Pancreas (tissue), 10 donors: ENCODE data around the gene COL13A1. TPM values are rescaled to one million over a fixed set of nuclear protein-coding genes. Genes with fewer than 3 reads are reported as not detected.

Experiments
- ATAC-seq, 4 donors: fragments of 200-7000 bp; cut with Tn5 transposase; one replicate each; pipeline versions ENCODE4 v1.8.0 to v1.9.1; 2020; ENCODE audit warnings: mild to moderate bottlenecking in 4 of 4, moderate library complexity in 4 of 4
- DNase-seq, 6 donors: peaks; one replicate each; pipeline ENCODE4 v3.0.0-alpha.2; 2020
- FAIRE-seq: peaks from 2 replicates; lab custom pipeline; 2012; peaks lifted over from hg19 to GRCh38; lab: Jason Lieb, UNC
- H3K27ac ChIP-seq, 4 donors: fragments of 200-600 bp; sonication (generic); 1 replicate in 3 of 4; 2 replicates in 1 of 4; pipeline versions ENCODE4 v1.5.0 to v1.8.0; 2020
- H3K27me3 ChIP-seq, 4 donors: fragments of 200-600 bp; one replicate each; pipeline ENCODE4 v1.8.0; 2021
- H3K36me3 ChIP-seq, 3 donors: fragments of 200-600 bp; sonication (generic) in 1 of 3; one replicate each; pipeline versions ENCODE4 v1.5.0 to v1.8.0; 2020 to 2021
- H3K4me1 ChIP-seq, 3 donors: fragments of 200-600 bp; one replicate each; pipeline ENCODE4 v1.8.0; 2021
- H3K4me3 ChIP-seq, 4 donors: fragments of 200-600 bp; sonication (generic) in 2 of 4; one replicate each; pipeline versions ENCODE4 v1.5.0 to v1.8.0; 2020 to 2021
- H3K9me3 ChIP-seq, 4 donors: fragments of 200-600 bp; one replicate each; pipeline ENCODE4 v1.8.0; 2021
- WGBS, 2 donors: extraction: QIAGEN DNeasy Blood & Tissue Kit; methylation state at CpG; one replicate each; pipeline ENCODE4 v1.1.7; 2013; 5-methylcytosine and 5-hydroxymethylcytosine counted together
- intact Hi-C, 3 donors: fragments of 100-400 bp; cut with DNase I; formaldehyde crosslinking; loops; one replicate each; pipeline versions ENCODE4 v1.11.1 to v1.14.2; 2022
- polyA plus RNA-seq, 2 donors: library from polyadenylated mRNA; stranded (reverse); fragments of 200-250 nt; gene quantifications; one replicate each; pipeline ENCODE4 v1.2.3, GENCODE V29; 2013
- total RNA-seq, 6 donors: library from RNA; stranded (reverse); fragmentation: NEBNext Ultra II Directional in 4 of 6; extraction: Animal tissue kit (Norgen Biotek cat#: 25700) in 4 of 6; gene quantifications; one replicate each; pipeline versions ENCODE4 v1.2.1 to v1.2.4, GENCODE V29; 2021 to 2023
- TF ChIP-seq, protein P1 (sequence below), 4 donors: fragments of 200-600 bp; sonication (generic) in 3 of 4; IDR thresholded peaks; one replicate each; pipeline versions ENCODE4 v1.5.0 to v1.8.0; 2021; ENCODE audit warnings: antibody characterized with exemption in 4 of 4
- donor health status: healthy with polysubstance abuse.
- donor health status: DM: no; HTN: no; CAD: no; lungs with moderate emphysema.
- donor health status: DM: no; HTN: no; CAD: no.
- donor health status: control.
- donor health status: control.
- donor health status: Bipolar disorder and iron deficiency.
- donor health status: DM: yes; HTN: yes; CAD: no.
- donor health status: DM: no; HTN: no; CAD: no.
- donor health status: DM: no; HTN: no; CAD: no.
- donor health status: DM: yes; HTN: yes; CAD: no.

Gene COL13A1
- total and polyA plus RNA-seq, 8 donors: 0.35 to 11.7 (median 0.92) TPM

DNA sequence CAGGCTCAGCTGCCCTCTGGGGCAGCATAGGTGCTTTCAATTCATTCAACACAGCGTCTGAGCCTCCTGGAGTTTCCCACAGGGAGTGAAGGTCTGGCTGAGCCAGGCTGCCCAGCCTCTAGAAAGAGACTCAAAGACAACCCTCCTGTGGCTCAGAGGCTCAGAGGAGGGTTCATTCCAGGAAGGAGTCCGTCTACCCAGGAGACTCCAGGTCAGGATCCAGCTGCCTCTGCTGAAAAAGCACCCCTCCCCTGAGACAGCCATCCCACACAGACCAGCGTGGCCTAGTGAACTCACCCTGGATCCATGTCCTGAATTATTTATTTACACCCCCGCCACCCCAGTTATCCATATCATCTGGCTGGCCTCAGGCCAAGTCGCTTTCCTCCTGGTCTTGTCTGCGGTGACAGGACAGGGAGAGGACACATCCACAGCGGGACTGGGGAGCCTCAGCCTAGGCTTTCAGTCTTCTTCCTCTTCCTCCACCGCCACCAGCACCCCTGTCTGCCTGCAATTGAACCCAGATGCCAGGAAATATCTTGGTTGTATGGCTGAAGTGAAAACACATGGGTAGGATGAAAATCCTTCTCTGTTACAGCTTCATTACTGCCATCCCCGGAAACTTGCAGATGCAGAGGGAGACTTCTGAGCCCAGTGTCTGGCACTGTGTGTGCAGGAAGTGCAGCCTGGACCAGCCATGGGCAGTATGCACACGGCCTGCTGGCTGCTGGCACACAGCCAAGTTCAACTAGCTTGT lies 44.0 kb upstream of the COL13A1 start:
- Histone ChIP-seq H3K4me1 (no peaks in the 10 kb centered on the region), H3K27me3 (no peaks in the 10 kb centered on the region), H3K4me3 (no peak overlapping the region), H3K9me3 (no peaks in the 10 kb centered on the region), H3K36me3 (no peaks in the 10 kb centered on the region), H3K27ac (no peak overlapping the region)
- DNase-seq: peak in 2 of 6 donors; percentile 23 to 53
- intact Hi-C loops: no loop called here
- peak in 3 of 4 donors; percentile 60 to 69 (median 62) for ATAC-seq
- TF ChIP-seq, protein P1, sequence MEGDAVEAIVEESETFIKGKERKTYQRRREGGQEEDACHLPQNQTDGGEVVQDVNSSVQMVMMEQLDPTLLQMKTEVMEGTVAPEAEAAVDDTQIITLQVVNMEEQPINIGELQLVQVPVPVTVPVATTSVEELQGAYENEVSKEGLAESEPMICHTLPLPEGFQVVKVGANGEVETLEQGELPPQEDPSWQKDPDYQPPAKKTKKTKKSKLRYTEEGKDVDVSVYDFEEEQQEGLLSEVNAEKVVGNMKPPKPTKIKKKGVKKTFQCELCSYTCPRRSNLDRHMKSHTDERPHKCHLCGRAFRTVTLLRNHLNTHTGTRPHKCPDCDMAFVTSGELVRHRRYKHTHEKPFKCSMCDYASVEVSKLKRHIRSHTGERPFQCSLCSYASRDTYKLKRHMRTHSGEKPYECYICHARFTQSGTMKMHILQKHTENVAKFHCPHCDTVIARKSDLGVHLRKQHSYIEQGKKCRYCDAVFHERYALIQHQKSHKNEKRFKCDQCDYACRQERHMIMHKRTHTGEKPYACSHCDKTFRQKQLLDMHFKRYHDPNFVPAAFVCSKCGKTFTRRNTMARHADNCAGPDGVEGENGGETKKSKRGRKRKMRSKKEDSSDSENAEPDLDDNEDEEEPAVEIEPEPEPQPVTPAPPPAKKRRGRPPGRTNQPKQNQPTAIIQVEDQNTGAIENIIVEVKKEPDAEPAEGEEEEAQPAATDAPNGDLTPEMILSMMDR (IDR thresholded peaks at IDR 0.05): no peak
- FAIRE-seq: no peak
- WGBS, 2 donors: 60 to 65% methylated on average over 10 of the region's 10 CpGs

DNA sequence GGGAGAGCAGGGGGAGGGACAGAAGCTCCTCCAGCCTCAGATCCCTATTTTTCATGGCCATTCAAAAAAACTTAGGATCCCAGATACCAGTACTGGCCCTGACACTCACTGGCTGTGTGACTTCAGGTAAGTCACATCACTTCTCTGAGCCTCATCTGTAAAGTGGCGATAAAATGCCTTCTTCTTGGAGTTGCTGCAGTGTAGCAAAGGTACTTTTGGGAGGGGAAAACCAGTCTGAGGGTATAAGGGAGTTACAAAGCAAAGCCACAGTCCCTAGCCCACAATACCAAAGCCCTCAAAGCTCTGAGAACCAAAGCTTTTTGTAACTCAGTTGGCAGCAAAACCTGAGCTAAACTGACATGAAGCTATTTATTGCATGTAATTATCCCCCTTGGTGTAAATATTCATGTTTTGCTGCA lies 43.4 kb upstream of the COL13A1 start:
- FAIRE-seq: no peak

DNA sequence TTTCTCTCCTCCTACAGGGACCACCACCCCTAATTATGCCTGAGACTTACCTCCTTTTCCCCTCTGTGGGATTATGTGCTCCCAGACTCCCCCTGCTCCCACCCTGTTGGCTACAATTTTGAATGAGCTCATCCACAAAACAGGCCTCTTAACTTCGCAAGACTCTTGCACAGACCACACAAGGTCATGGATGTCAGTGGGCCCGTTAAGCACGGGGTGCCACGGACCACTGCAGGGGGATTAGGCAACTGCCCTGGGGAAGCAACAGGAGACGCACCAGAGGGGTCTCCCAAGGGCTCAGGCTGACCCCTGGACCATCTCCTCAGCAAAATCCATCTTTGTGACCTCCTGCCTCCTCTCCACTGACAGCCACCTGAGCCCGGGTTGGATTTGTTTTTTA lies 42.1 kb upstream of the COL13A1 start:
- no peak for FAIRE-seq
- no peaks in the 10 kb centered on the region for H3K4me1 ChIP-seq
- no peak overlapping the region for H3K27ac ChIP-seq
- WGBS, 2 donors: 49 to 63% methylated on average over 6 of the region's 6 CpGs
- TF ChIP-seq, protein P1 (IDR thresholded peaks at IDR 0.05): no peak
- intact Hi-C loops: no loop called here
- H3K36me3 ChIP-seq: no peaks in the 10 kb centered on the region
- no peak overlapping the region for H3K4me3 ChIP-seq
- no peak for ATAC-seq
- no peaks in the 10 kb centered on the region for H3K9me3 ChIP-seq
- no peaks in the 10 kb centered on the region for H3K27me3 ChIP-seq
- no peak for DNase-seq

More for the DNA sequence above, 43.4 kb upstream of the COL13A1 start:
- Histone ChIP-seq H3K4me1 (no peaks in the 10 kb centered on the region), H3K27me3 (no peaks in the 10 kb centered on the region), H3K4me3 (no peak overlapping the region), H3K9me3 (no peaks in the 10 kb centered on the region), H3K36me3 (no peaks in the 10 kb centered on the region), H3K27ac (no peak overlapping the region)
- ATAC-seq (no peak), DNase-seq (no peak)
- WGBS, 2 donors: 87% methylated on average over 1 of the region's 1 CpG
- intact Hi-C loops: no loop called here
- TF ChIP-seq, protein P1 (IDR thresholded peaks at IDR 0.05): no peak

DNA sequence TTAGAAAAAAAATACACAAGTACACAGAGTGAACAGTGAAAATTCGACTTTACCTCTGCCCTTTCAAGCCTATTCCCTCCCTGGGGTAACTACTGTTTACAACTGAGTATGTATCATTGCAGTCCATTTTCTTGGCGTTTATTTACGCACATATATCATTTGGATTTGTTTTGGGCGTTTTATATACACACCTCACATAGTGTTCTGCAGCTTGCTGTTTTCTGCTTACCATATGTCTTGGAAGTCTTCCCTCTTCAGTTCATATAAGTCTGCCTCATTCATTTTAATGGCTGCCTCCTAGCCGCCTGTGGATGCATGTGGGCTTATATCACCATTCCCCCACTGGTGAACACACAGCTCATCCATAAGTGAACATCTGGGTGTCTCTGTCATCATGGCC lies 41.6 kb upstream of the COL13A1 start:
- TF ChIP-seq, protein P1 (IDR thresholded peaks at IDR 0.05): no peak
- WGBS, 2 donors: 56 to 61% methylated on average over 5 of the region's 5 CpGs
- H3K36me3 ChIP-seq: no peaks in the 10 kb centered on the region
- no peak overlapping the region for H3K4me3 ChIP-seq
- H3K9me3 ChIP-seq: no peaks in the 10 kb centered on the region
- no peak for DNase-seq
- no peak for FAIRE-seq
- intact Hi-C loops: no loop called here
- no peak for ATAC-seq
- no peak overlapping the region for H3K27ac ChIP-seq
- no peaks in the 10 kb centered on the region for H3K27me3 ChIP-seq
- no peaks in the 10 kb centered on the region for H3K4me1 ChIP-seq

DNA sequence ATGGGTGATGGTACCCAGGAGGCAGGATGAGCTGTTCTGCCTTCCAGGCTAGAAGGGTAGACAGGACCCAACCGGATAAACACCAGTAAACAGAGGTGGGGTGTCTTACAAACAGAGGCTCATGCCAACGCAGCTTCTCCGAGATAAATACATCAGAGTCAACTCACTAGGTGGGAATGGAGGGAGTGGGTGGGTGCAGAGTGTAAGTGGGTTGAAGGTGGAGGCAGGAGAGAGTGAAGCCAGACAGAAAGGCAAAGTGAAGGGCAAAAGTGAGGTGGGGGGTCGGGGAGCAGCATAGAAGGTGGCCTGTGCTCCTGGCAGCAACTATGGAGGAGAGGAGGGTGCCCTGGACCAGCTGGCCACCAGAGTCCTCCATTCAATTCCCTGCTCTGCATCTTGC lies 40.4 kb upstream of the COL13A1 start:
- no peak for DNase-seq
- intact Hi-C loops: no loop called here
- FAIRE-seq: no peak
- Histone ChIP-seq H3K36me3 (no peaks in the 10 kb centered on the region), H3K27me3 (no peaks in the 10 kb centered on the region), H3K4me3 (no peak overlapping the region), H3K27ac (no peak overlapping the region), H3K4me1 (no peaks in the 10 kb centered on the region), H3K9me3 (no peaks in the 10 kb centered on the region)
- whole genome bisulfite sequencing, 2 donors: 54 to 61% methylated on average over 4 of the region's 4 CpGs
- no peak for ATAC-seq
- TF ChIP-seq, protein P1 (IDR thresholded peaks at IDR 0.05): no peak
